ENCODE results near the gene DPH1. TPM values are rescaled to one million over a fixed set of nuclear protein-coding genes. Genes with fewer than 3 reads are reported as not detected.

The DPH1 gene
- total RNA-seq (2022; extraction: Qiagen RNA extraction), result 40.2 to 46.9 TPM (median 45.0 TPM) in 5 replicates

GRCh38 chr17:2029911-2030778, at the start of gene DPH1:
Gene DPH1 (plus strand): TSS chr17:2030153. CDS start chr17:2030170, 17 bp downstream.

GRCh38 chr17:2025220-2025621, 4.7 kb upstream of the DPH1 start, which contains the start of gene RTN4RL1:
Gene RTN4RL1 (minus strand): TSS chr17:2025334. CDS start chr17:2024865, 469 bp downstream.

GRCh38 chr17:2041561-2042389, 11.8 kb downstream of the DPH1 start, which contains the start of gene OVCA2:
Gene OVCA2 (plus strand): TSS chr17:2042022. CDS start chr17:2042048, 26 bp downstream.

GRCh38 chr17:2054512-2055291, 24.7 kb downstream of the DPH1 start, which contains the start of gene HIC1:
Gene HIC1 (plus strand): TSS chr17:2055103. CDS start chr17:2056691, 1,588 bp downstream.

Other genes starting within 250 kb of the DPH1 start
- 8.4 to 9.8 TPM (median 9.1 TPM) in 5 replicates for gene SMYD4, start 200.3 kb upstream of the DPH1 start, total RNA-seq (2022; extraction: Qiagen RNA extraction)
- 56.9 to 77.7 TPM (median 69.1 TPM) in 5 replicates for gene RPA1, start 200.1 kb upstream of the DPH1 start, total RNA-seq (2022; extraction: Qiagen RNA extraction)
- gene RTN4RL1, start 4.8 kb upstream of the DPH1 start, total RNA-seq (2022; extraction: Qiagen RNA extraction), result 13.8 to 19.9 TPM (median 16.7 TPM) in 5 replicates
- gene OVCA2, start 11.9 kb downstream of the DPH1 start, total RNA-seq (2022; extraction: Qiagen RNA extraction), result 59.4 to 84.9 TPM (median 75.7 TPM) in 5 replicates
- gene HIC1, start 24.9 kb downstream of the DPH1 start, total RNA-seq (2022; extraction: Qiagen RNA extraction), result 0.64 to 1.8 TPM (median 1.5 TPM) in 5 replicates

All from A549 treated with AZD2906 at 1 μM for 4 hours (cell line).